Measurements from ENCODE around the gene METTL24.
"Not testable (repeated sequence)": the region's sequence is repeated elsewhere in the genome, so short reads cannot be mapped to it uniquely, and the experiment has no call there.

Gene METTL24

GRCh38 chr6:110255211-110255750 lies 102.9 kb downstream of the METTL24 start:
- DNase-seq: peak in 1 of 2 donors; percentile 37

- no peak for DNase-seq
Observed at GRCh38 chr6:110250838-110251237, 107.3 kb downstream of the METTL24 start.

GRCh38 chr6:110250058-110250457 lies 108.1 kb downstream of the METTL24 start:
- no peak for DNase-seq

GRCh38 chr6:110246900-110247546 lies 111.1 kb downstream of the METTL24 start:
- no peak for DNase-seq

GRCh38 chr6:110246378-110246777 lies 111.8 kb downstream of the METTL24 start:
- no peak for DNase-seq

GRCh38 chr6:110244621-110245020 lies 113.5 kb downstream of the METTL24 start:
- DNase-seq: not testable (repeated sequence)

- DNase-seq: no peak
Observed at GRCh38 chr6:110239526-110240274, 118.4 kb downstream of the METTL24 start.

- not testable (repeated sequence) for DNase-seq
Observed at GRCh38 chr6:110236007-110236406, 122.1 kb downstream of the METTL24 start.

- no peak for DNase-seq
Observed at GRCh38 chr6:110233770-110234374, 124.3 kb downstream of the METTL24 start.

- no peak for DNase-seq
Observed at GRCh38 chr6:110232450-110232849, 125.7 kb downstream of the METTL24 start.

- no peak for DNase-seq
Observed at GRCh38 chr6:110226261-110226660, 131.9 kb downstream of the METTL24 start.

- DNase-seq: no peak
Observed at GRCh38 chr6:110221738-110222137, 136.4 kb downstream of the METTL24 start.

- peak; percentile 17 to 19 for DNase-seq
Observed at GRCh38 chr6:110217266-110217665, 140.9 kb downstream of the METTL24 start.

- DNase-seq: no peak
Observed at GRCh38 chr6:110216140-110216539, 142.0 kb downstream of the METTL24 start.

- no peak for DNase-seq
Observed at GRCh38 chr6:110214338-110214737, 143.8 kb downstream of the METTL24 start.

- no peak for DNase-seq
Observed at GRCh38 chr6:110211753-110212152, 146.4 kb downstream of the METTL24 start.

GRCh38 chr6:110207652-110208051 lies 150.5 kb downstream of the METTL24 start:
- DNase-seq: no peak

- DNase-seq: no peak
Observed at GRCh38 chr6:110201151-110201884, 156.8 kb downstream of the METTL24 start.

GRCh38 chr6:110198561-110198960 lies 159.6 kb downstream of the METTL24 start:
- DNase-seq: no peak

GRCh38 chr6:110196874-110197273 lies 161.3 kb downstream of the METTL24 start:
- DNase-seq: no peak

- no peak for DNase-seq
Observed at GRCh38 chr6:110195639-110196038, 162.5 kb downstream of the METTL24 start.

All from inflammatory macrophage (primary cell).